Subcutaneous adipose tissue (tissue), 4 donors: ENCODE data around the gene TENT5A. TPM values are rescaled to one million over a fixed set of nuclear protein-coding genes. Genes with fewer than 3 reads are reported as not detected.

ENCODE experiments used
- total RNA-seq, 4 donors: library from RNA; depleted of rRNA; stranded (reverse); fragments of >200 nt; gene quantifications; one replicate each; pipeline ENCODE4 v1.1.0, GENCODE V29; 2016
- TF ChIP-seq, protein P1 (sequence below): fragments of 450-650 bp; IDR thresholded peaks from one replicate; pipeline ENCODE4 v1.5.1; 2016; ENCODE audit warnings: low read depth, mild to moderate bottlenecking, control low read depth, antibody characterized with exemption, moderate library complexity

The TENT5A gene
- total RNA-seq, 4 donors from 2014 or later: 11.9 to 32.1 (median 23.2) TPM

DNA sequence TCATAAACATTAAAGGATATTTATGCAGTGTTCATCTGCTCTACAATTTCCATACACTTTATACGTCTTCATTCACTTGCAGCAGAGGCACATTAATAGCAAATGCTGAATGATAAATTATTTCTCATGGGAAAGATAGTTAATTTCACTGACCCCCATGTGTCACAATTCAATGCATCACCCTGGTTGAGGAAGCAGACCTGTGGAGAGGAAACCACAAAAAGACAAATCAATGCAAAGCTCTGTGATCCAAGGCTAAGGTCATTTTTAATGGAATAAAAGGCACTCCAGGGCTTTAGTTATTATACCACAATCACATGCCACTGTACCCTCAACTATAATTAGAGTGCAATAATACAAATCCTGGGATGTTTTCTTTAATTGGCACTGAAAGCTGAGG lies 40.3 kb upstream of the TENT5A start:
- TF ChIP-seq, protein P1, sequence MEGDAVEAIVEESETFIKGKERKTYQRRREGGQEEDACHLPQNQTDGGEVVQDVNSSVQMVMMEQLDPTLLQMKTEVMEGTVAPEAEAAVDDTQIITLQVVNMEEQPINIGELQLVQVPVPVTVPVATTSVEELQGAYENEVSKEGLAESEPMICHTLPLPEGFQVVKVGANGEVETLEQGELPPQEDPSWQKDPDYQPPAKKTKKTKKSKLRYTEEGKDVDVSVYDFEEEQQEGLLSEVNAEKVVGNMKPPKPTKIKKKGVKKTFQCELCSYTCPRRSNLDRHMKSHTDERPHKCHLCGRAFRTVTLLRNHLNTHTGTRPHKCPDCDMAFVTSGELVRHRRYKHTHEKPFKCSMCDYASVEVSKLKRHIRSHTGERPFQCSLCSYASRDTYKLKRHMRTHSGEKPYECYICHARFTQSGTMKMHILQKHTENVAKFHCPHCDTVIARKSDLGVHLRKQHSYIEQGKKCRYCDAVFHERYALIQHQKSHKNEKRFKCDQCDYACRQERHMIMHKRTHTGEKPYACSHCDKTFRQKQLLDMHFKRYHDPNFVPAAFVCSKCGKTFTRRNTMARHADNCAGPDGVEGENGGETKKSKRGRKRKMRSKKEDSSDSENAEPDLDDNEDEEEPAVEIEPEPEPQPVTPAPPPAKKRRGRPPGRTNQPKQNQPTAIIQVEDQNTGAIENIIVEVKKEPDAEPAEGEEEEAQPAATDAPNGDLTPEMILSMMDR: no peak

DNA sequence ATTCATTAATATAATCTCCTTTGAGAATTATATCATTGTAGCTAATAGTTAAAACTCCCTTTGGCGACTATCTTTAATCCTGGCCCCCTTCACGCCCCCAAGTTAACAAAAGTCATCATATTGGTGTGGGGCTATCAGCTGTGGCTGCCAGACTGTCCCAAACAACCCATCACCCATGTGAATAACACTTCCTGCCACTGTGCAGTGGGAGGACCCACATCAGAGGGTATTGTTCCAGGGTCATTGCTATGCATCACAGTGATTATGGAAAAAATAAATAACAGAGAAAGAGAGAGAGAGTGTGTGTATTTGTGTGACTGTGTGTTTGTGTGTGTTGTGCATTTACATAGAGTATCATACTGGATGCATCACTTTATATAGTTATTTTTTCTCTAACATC lies 39.3 kb upstream of the TENT5A start:
- TF ChIP-seq, protein P1: no peak

DNA sequence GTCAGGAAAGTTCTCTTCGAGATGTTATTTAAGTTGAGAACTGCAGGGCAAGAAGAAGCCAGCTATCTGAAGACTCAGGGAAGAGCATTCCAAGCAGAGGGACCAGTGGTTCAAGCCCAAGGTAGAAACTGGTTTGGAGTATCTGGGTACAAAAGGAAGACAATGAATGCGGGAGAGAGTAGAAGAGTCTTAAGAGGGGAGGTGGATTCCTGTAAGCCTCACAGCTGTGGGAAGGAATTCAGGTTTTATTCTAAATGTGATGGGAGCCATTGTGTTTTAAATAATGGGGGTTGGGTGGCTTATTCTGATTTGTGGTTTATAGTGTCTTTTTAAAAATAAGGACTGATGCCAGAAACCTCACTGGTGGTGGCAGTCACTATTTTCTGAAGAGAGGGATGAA lies 37.6 kb upstream of the TENT5A start:
- TF ChIP-seq, protein P1: no peak

DNA sequence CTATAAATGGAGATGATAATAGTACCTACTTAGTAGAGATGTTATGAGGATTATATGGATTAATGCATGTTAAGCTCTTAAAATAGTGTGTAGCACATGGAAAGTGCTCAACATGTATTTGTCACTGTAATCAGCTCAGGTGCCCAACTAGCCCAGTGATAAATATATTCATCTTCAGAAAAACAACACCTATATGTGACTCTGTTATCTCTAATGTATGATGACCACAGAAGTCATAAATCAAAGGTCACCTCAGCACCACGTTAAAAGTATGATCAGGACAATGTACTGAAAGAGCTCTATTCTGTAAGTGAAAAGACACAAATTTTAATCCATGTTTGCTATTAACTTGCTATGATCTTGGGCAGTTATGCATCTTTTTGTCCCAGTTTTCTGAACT lies 36.8 kb upstream of the TENT5A start:
- TF ChIP-seq, protein P1: no peak

DNA sequence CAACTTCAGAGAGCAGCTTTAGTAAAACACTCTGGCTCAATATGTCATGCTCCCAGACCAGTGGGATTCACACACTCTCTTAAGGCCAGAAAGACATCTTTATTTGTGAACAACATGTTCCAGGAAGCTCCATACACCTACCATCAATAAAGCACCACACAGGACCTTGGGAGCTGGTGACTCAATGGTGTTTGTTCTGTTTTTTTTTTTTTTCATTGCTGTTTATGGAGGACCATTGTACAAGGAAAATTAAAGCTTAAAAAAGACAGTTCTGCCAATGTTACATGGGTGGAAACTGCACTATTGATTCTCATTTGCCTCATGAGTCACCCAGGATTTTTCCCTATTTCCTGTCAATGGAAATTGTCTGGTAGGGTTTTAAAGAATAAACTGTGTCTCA lies 36.3 kb upstream of the TENT5A start:
- TF ChIP-seq, protein P1: no peak

DNA sequence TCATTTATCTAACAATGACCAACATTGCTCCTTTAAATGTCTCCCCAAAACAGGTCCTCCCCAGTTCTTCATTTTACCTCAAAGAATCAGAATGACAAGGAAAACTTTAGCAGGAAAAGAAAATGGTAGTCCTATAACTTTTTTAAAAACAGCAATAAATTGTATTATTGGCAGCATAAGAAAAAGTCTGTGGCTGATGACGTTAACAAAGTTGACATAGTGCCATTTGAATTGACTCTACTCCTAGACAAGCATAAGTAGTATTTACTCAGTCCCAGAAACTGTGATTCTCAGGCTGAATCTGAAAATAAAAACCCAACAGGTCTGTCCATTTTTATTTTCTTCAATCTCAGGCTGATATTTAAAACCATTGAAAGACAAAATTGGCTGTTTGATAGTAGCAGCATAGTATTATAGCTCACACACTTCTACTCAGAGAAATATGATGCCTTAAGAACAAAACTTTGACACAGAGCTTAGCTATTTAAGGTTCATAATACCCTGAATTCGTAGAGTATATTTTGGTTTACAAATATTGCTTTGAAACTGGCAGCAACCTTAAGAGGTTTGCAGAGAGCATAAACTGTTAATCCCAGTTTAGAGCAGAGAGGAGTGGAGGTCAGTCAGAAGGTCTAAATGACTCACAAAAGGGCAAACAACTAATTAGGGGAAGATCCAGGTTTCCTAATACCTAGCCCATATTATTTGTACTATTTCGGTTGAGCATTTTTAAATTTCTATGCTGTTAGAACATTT lies 35.0 kb upstream of the TENT5A start:
- TF ChIP-seq, protein P1: no peak

DNA sequence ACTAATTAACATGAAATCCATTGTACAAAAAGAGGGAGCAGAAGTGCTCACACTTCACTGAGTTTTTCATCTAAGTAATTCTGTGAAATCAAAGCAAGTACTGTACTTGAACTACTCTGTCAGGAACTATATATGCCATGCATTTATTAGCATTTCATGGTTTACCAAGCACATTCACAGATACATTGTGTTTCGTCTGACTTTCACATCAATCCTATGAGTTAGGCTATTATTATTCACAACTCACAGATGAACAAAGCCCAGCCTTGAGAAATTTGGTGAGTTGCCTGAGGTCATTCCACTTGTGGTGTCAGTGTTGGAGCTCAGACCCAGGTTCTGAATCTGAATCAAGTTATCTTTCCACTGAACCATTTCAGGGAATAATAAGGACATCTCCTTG lies 33.7 kb upstream of the TENT5A start:
- TF ChIP-seq, protein P1: no peak
